ENCODE results near the gene KCTD16. TPM values are rescaled to one million over a fixed set of nuclear protein-coding genes. Genes with fewer than 3 reads are reported as not detected.

Gene KCTD16
- total RNA-seq, 4 donors from 2014 or later: 0.12 to 2.4 (median 0.26) TPM; not detected in 1

DNA sequence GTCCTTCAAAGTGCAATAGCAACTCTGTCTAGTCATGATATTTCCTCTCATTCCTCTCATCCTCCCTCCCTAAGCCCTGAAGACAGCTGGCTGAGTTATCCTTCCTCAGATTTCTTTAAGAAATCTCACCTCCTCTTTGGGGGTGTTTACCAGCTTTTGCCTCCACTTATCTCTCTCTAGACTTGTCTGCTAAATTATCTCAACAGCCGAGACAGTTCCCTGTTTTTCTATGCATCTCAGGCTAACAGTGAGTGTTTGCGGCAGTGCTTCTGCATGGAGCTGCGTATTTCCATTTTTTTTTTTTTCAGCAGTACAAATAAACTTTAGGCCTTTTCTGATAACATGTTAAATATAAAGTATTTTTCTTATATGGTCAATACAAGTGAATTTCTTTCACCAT, 20.9 kb downstream of the KCTD16 start:
- Histone ChIP-seq H3K36me3 (no peaks in the 10 kb centered on the region), H3K27ac (no peak overlapping the region), H3K27me3 (no peaks in the 10 kb centered on the region), H3K9me3 (no peaks in the 10 kb centered on the region), H3K4me1 (no peaks in the 10 kb centered on the region), H3K4me3 (no peak overlapping the region)
- intact Hi-C loops (cut with DNase I; ENCODE audit: low total_unique reads): no loop called here
- no peak for TF ChIP-seq POLR2A (IDR thresholded peaks at IDR 0.05)
- TF ChIP-seq, protein P1, sequence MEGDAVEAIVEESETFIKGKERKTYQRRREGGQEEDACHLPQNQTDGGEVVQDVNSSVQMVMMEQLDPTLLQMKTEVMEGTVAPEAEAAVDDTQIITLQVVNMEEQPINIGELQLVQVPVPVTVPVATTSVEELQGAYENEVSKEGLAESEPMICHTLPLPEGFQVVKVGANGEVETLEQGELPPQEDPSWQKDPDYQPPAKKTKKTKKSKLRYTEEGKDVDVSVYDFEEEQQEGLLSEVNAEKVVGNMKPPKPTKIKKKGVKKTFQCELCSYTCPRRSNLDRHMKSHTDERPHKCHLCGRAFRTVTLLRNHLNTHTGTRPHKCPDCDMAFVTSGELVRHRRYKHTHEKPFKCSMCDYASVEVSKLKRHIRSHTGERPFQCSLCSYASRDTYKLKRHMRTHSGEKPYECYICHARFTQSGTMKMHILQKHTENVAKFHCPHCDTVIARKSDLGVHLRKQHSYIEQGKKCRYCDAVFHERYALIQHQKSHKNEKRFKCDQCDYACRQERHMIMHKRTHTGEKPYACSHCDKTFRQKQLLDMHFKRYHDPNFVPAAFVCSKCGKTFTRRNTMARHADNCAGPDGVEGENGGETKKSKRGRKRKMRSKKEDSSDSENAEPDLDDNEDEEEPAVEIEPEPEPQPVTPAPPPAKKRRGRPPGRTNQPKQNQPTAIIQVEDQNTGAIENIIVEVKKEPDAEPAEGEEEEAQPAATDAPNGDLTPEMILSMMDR (IDR thresholded peaks at IDR 0.05): no peak
- no peak for DNase-seq

DNA sequence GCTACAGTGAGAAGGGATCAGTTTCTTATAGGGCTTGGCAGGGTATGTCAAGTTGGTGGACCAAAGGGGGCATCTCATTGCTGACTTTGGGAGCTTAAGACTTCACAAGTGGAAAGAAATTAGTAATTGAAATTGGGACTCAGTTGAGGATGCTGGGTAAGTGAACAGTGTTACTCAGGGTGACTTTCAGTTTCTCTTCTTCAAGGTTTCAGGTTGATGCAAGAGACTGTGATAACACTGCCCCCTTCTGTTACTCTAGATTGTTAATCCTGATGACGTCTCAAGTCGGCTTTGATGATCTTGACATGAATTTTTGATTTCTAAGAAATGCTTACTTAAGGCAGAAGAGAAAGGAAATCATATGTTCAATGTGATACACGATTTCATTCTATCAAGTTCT, 21.3 kb downstream of the KCTD16 start:
- intact Hi-C loops (cut with DNase I; ENCODE audit: low total_unique reads): no loop called here
- H3K4me3 ChIP-seq: no peak overlapping the region

DNA sequence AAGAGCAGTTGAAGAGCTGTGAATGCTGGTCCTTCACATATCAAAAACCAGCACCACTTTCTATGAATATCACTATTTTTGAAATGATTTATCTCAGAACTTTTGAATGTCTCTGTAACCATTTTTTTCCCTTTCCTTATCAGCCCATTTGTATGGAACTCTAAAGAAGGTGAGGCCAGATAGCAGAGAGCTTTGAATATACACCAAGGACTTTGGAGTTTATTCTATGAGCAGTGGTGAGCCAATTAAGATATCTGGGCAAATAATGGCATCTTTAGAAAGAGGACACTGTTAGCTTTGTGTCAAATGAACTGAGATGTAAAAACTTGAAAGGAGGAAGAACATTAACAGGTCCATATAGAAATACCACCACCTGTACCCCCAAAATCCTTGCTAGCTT, 22.0 kb downstream of the KCTD16 start:
- TF ChIP-seq, protein P1 (IDR thresholded peaks at IDR 0.05): no peak
- TF ChIP-seq POLR2A (IDR thresholded peaks at IDR 0.05): no peak
- Histone ChIP-seq H3K4me1 (no peaks in the 10 kb centered on the region), H3K9me3 (no peaks in the 10 kb centered on the region), H3K4me3 (no peak overlapping the region), H3K36me3 (no peaks in the 10 kb centered on the region), H3K27ac (no peak overlapping the region), H3K27me3 (no peaks in the 10 kb centered on the region)
- intact Hi-C loops (cut with DNase I; ENCODE audit: low total_unique reads): no loop called here
- DNase-seq: no peak

More for the DNA sequence above, 21.3 kb downstream of the KCTD16 start:
- Histone ChIP-seq H3K27me3 (no peaks in the 10 kb centered on the region), H3K4me1 (no peaks in the 10 kb centered on the region), H3K9me3 (no peaks in the 10 kb centered on the region), H3K36me3 (no peaks in the 10 kb centered on the region), H3K27ac (no peak overlapping the region)
- DNase-seq: no peak
- TF ChIP-seq, protein P1 (IDR thresholded peaks at IDR 0.05): peak in 3 of 4 experiments; percentile 12 to 25 (median 24)
- no peak for TF ChIP-seq POLR2A (IDR thresholded peaks at IDR 0.05)

DNA sequence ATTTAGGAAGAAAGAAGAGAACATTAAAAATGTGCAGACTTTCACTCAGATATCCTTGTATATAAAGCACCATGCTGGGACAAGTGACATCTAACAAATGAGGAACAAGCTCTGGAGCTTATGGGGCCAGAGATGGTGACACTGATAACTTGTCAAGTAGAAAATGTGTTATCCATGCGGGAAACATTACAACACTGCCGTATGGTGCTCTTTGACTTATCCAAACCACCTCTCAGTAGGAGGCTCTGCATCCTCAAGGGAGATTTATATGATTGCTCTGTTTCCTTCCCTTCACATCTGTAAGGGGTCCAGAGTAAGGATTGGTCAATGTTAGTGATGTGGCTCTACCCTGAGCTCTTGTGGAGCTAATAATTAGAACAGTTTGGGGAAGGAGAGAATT, 23.5 kb downstream of the KCTD16 start:
- no peak for DNase-seq
- intact Hi-C loops (cut with DNase I; ENCODE audit: low total_unique reads): no loop called here
- Histone ChIP-seq H3K4me3 (no peak overlapping the region), H3K27ac (no peak overlapping the region), H3K27me3 (no peaks in the 10 kb centered on the region), H3K36me3 (no peaks in the 10 kb centered on the region), H3K9me3 (no peaks in the 10 kb centered on the region), H3K4me1 (no peaks in the 10 kb centered on the region)
- TF ChIP-seq, protein P1 (IDR thresholded peaks at IDR 0.05): no peak
- no peak for TF ChIP-seq POLR2A (IDR thresholded peaks at IDR 0.05)

DNA sequence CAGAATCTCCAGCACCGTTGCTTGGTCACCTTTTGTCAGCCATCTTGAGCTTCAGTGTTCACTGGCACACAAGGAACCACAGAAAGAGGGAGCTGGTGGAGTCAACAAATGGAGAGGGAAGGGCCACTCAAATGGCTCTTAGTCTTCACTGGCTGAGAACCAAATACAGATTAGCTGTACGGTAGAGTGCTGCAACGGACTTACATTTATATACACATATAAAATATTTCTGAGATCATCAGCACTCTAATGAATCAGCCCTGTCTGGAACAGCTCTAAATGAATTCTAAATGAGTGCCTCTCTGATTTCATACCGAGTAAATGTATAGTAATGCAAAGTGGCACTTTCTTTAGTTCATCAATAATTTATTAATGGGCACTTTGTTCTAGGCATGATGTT, 24.8 kb downstream of the KCTD16 start:
- TF ChIP-seq, protein P1 (IDR thresholded peaks at IDR 0.05): no peak
- no peak for TF ChIP-seq POLR2A (IDR thresholded peaks at IDR 0.05)
- DNase-seq: no peak
- H3K9me3 ChIP-seq: no peaks in the 10 kb centered on the region
- H3K27me3 ChIP-seq: no peaks in the 10 kb centered on the region
- intact Hi-C loops (cut with DNase I; ENCODE audit: low total_unique reads): no loop called here
- no peak overlapping the region for H3K27ac ChIP-seq
- no peak overlapping the region for H3K4me3 ChIP-seq
- no peaks in the 10 kb centered on the region for H3K36me3 ChIP-seq
- no peaks in the 10 kb centered on the region for H3K4me1 ChIP-seq

Data from uterus (tissue), 4 donors.